Stimulated activated naive B cell treated with anti-CD40 and anti-IgM and Interleukin-4, amounts not matched to agents 10 μg/mL and 1 μg/mL and 100 μg/mL, for 72 hours (primary cell): Measurements from ENCODE around the gene MED13.
A peak's percentile ranks its signal among the peaks of the same experiment; 100 is the strongest.

Experiments
- ATAC-seq, 2 donors: fragments of 150-1000 bp; cut with Tn5 transposase; replicated peaks; 2 replicates each; pipeline ENCODE4 v1.10.0; 2021; ENCODE audit warnings: moderate library complexity in 1 of 2
- DNase-seq: peaks from one replicate; pipeline ENCODE4 v3.0.0; 2021
- H3K27ac Mint-ChIP-seq: one replicate; pipeline ENCODE4 v1.8.0; 2022; ENCODE audit warnings: mild to moderate bottlenecking, mixed read lengths
- H3K27me3 Mint-ChIP-seq, 2 donors: one replicate each; pipeline ENCODE4 v1.8.0; 2022; ENCODE audit warnings: mixed read lengths in 2 of 2
- H3K36me3 Mint-ChIP-seq, 2 donors: one replicate each; pipeline ENCODE4 v1.8.0; 2022; ENCODE audit warnings: mixed read lengths in 2 of 2, mild to moderate bottlenecking in 1 of 2
- H3K4me1 Mint-ChIP-seq, 2 donors: one replicate each; pipeline ENCODE4 v1.8.0; 2022; ENCODE audit warnings: mixed read lengths in 2 of 2, mild to moderate bottlenecking in 1 of 2
- H3K4me3 Mint-ChIP-seq, 2 donors: one replicate each; pipeline ENCODE4 v1.8.0; 2022; ENCODE audit warnings: mild to moderate bottlenecking in 2 of 2, mixed read lengths in 2 of 2, moderate library complexity in 1 of 2
- H3K9me3 Mint-ChIP-seq, 2 donors: one replicate each; pipeline ENCODE4 v1.8.0; 2022; ENCODE audit warnings: mixed read lengths in 2 of 2, mild to moderate bottlenecking in 1 of 2

The MED13 gene

DNA sequence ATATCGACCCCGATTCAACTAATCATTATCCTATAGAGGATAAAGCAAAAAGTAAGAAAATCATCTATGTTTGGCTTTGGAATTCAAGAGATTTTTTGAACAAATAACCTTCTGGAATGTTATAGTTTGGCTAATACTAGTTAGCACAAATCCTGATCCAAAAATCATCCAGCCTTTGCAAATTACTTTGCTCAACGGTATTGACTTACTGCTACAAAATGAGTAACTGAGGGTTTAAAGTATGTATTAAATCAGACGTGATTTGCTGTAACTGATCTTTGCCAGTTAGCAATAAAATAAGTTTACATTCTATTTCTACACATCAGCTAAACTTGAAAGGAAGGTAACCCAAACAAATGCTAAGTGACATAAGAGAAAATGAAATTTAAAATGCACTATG is 6.5 kb downstream of the MED13 start:
- Mint-ChIP-seq H3K36me3 (peaks cover 14 to 24% of the 10 kb centered on the region in 2 donors), H3K9me3 (no peaks in the 10 kb centered on the region), H3K27me3 (no peaks in the 10 kb centered on the region), H3K27ac (no peak overlapping the region), H3K4me1 (peaks cover 18 to 44% of the 10 kb centered on the region in 2 donors), H3K4me3 (no peak overlapping the region)
- ATAC-seq (no peak), DNase-seq (no peak)

DNA sequence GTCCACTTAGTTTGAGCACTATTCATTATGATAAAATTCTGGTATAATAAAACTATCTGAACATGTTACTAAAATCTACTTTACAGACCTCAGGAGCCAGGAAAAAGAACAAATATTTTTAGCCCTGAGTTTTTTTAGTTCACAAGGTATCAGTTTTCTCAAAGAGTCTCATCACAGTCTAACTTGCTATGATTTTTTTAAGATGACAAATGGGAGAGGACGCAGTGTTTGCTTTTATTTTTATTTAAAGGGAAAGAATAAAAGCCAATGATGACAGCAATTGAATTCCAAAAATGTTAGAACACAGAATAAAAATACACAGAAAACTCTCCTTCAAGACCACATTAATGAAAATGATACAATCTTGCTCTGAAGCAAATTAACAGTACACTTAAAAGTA is 7.4 kb downstream of the MED13 start:
- no peak for DNase-seq
- Mint-ChIP-seq H3K36me3 (peaks cover 12 to 23% of the 10 kb centered on the region in 2 donors), H3K4me3 (no peak overlapping the region), H3K27ac (no peak overlapping the region), H3K9me3 (no peaks in the 10 kb centered on the region), H3K4me1 (peaks cover 12 to 39% of the 10 kb centered on the region in 2 donors), H3K27me3 (no peaks in the 10 kb centered on the region)
- ATAC-seq: no peak

DNA sequence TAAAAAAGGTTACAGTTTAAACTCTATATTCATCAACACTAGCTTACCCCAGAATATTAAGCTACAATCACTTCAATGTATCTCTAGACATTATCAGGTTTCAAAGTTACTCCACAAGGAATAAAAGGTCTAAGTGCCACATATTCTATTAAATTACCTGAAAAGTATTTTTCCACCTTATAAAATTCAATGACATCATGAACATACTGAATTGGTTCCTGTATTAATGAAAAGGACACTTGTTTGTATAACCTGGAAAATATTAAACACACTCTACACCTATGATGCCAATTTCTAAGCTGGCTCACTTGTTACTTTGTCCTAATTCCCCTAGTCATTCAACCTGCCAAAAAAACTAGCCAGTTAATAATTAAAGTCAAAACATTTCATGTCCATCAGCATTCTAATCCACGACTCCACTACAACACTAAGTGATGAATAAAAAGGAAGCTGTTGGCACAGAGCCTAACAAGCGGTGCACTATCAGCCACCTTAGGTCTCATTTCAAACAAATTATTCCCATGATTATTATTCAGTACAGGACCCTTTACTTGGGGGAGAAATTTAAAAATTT is 12.2 kb downstream of the MED13 start:
- no peaks in the 10 kb centered on the region for H3K9me3 Mint-ChIP-seq
- no peaks in the 10 kb centered on the region for H3K27me3 Mint-ChIP-seq
- H3K27ac Mint-ChIP-seq: no peak overlapping the region
- ATAC-seq: no peak
- peaks cover 4 to 40% of the 10 kb centered on the region in 2 donors for H3K4me1 Mint-ChIP-seq
- no peak for DNase-seq
- H3K4me3 Mint-ChIP-seq: no peak overlapping the region
- peaks cover 21 to 36% of the 10 kb centered on the region in 2 donors for H3K36me3 Mint-ChIP-seq

DNA sequence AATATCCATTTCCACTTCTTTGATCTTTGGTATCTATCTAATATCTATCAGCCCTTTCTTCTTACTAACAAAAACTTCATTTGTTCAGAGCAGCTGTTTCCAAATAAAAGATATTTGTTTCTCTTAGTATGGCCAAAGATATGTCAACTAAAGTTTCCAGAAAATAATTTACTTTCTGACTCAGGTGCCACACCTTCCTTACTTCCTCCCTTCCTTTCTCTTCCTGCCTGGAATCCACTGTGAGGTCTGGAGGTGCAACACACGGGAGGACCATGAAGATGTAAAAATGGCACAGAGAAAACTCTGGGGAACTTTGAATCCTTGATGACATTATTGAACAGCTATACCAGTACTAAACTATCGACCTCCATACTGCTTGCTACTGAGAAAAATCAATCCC is 14.0 kb downstream of the MED13 start:
- Mint-ChIP-seq H3K27ac (peak overlapping the region; percentile 43), H3K4me3 (no peak overlapping the region), H3K4me1 (peaks cover 6 to 30% of the 10 kb centered on the region in 2 donors), H3K27me3 (no peaks in the 10 kb centered on the region), H3K9me3 (no peaks in the 10 kb centered on the region), H3K36me3 (peaks cover 26 to 35% of the 10 kb centered on the region in 2 donors)
- ATAC-seq (no peak), DNase-seq (no peak)

DNA sequence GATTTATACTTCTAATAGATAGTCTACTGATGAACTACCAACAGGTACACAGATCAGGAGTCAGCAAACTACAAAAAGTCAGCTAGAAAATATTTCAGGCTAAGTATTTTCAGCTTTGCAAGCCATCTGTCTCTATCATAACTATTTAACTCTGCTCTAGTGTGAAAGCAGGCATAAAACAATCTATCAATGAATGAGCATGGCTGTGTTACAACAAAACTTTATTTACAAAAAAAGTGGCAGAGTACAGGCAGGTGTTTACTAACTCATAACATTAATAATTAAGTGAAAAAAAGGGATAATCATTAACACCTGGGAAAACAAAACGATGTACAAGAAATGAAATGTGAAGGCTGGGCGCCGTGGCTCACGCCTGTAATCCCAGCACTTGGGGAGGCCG is 15.8 kb downstream of the MED13 start:
- DNase-seq (no peak), ATAC-seq (no peak)
- peaks cover 6 to 30% of the 10 kb centered on the region in 2 donors for H3K4me1 Mint-ChIP-seq
- peaks cover 27 to 39% of the 10 kb centered on the region in 2 donors for H3K36me3 Mint-ChIP-seq
- H3K4me3 Mint-ChIP-seq: no peak overlapping the region
- no peaks in the 10 kb centered on the region for H3K27me3 Mint-ChIP-seq
- H3K9me3 Mint-ChIP-seq: no peaks in the 10 kb centered on the region
- no peak overlapping the region for H3K27ac Mint-ChIP-seq

DNA sequence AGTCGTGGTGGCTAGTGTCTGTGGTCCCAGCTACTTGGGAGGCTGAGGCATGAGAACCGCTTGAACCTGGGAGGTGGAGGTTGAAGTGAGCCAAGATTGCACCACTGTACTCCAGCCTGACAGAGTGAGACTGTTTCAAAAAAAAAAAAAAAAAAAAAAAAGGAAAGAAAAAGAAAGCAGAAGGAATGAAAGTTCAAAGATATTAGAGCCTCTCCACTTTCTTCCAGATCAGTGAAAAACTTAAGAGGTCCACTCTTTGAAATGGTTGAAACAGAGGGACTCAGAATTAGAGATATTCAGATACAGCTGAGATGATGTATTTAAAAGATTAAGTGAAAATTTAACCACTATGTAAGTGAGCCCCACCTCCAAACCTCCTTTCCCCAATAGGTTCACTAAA is 16.8 kb downstream of the MED13 start:
- ATAC-seq (no peak), DNase-seq (no peak)
- H3K9me3 Mint-ChIP-seq: no peaks in the 10 kb centered on the region
- no peak overlapping the region for H3K4me3 Mint-ChIP-seq
- peaks cover 30 to 41% of the 10 kb centered on the region in 2 donors for H3K36me3 Mint-ChIP-seq
- H3K27ac Mint-ChIP-seq: no peak overlapping the region
- peaks cover 9 to 30% of the 10 kb centered on the region in 2 donors for H3K4me1 Mint-ChIP-seq
- H3K27me3 Mint-ChIP-seq: no peaks in the 10 kb centered on the region

DNA sequence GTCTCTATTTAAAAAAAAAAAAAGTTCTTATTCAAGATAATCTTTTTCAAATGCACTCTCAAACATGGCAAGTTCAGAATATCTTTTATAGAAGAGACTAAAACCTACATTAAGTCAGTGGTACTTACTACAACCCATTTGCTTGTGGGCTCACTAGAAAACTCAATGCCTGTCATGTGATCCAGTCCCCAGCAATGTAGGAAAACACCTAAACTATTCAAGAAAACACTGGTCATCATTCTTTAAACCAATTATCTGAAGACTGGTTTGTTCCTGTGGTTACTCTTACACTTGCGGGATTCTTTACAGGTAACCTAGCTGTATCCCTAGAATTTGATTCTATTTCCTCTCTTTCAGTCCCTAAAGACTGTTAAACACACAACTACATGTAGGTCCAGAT is 19.6 kb downstream of the MED13 start:
- peak overlapping the region; percentile 25 for H3K27ac Mint-ChIP-seq
- H3K9me3 Mint-ChIP-seq: no peaks in the 10 kb centered on the region
- ATAC-seq (no peak), DNase-seq (no peak)
- H3K4me3 Mint-ChIP-seq: no peak overlapping the region
- peaks cover 13 to 18% of the 10 kb centered on the region in 2 donors for H3K4me1 Mint-ChIP-seq
- no peaks in the 10 kb centered on the region for H3K27me3 Mint-ChIP-seq
- H3K36me3 Mint-ChIP-seq: peaks cover 27 to 36% of the 10 kb centered on the region in 2 donors

DNA sequence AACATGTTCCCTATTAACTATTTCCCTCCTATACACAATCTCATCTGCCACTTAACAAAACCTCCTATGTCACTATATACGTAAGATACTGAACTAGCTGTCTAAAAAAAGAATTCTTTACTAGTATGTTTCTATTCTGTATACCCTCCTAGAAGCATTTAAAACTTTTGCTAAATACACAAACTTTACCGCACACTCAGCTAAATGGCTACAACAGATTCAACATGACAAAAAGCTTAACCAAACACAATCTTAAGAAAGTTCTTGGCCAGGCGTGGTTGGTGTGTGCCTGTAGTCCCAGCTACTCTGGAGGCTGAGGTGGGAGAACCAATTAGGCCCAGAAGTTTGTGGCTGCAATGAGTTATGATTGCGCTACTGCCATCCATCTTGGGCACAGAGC is 20.0 kb downstream of the MED13 start:
- Mint-ChIP-seq H3K9me3 (no peaks in the 10 kb centered on the region), H3K4me1 (peaks cover 14 to 21% of the 10 kb centered on the region in 2 donors), H3K27me3 (no peaks in the 10 kb centered on the region), H3K4me3 (no peak overlapping the region), H3K27ac (no peak overlapping the region), H3K36me3 (peaks cover 26 to 36% of the 10 kb centered on the region in 2 donors)
- ATAC-seq (no peak), DNase-seq (no peak)

DNA sequence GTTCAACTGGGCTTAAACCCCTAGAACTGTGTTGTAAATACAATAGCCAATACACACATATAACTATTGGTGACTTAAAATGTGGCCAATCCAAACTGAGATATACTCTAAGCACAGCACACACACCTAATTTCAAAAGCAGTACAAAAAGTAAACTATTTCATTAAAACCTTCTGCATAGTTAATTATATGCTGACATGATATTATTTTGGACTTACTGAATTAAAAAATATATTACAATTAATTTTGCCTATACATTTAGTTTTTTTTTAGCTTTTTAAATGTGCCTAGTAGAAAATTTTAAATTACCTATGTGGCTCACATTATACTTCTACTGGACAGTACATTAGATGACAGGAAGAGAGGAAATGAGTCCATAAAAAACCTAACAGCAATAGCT is 21.5 kb downstream of the MED13 start:
- peaks cover 10 to 17% of the 10 kb centered on the region in 2 donors for H3K4me1 Mint-ChIP-seq
- no peaks in the 10 kb centered on the region for H3K27me3 Mint-ChIP-seq
- no peaks in the 10 kb centered on the region for H3K9me3 Mint-ChIP-seq
- no peak for DNase-seq
- peaks cover 21 to 34% of the 10 kb centered on the region in 2 donors for H3K36me3 Mint-ChIP-seq
- H3K4me3 Mint-ChIP-seq: no peak overlapping the region
- no peak for ATAC-seq
- H3K27ac Mint-ChIP-seq: no peak overlapping the region

DNA sequence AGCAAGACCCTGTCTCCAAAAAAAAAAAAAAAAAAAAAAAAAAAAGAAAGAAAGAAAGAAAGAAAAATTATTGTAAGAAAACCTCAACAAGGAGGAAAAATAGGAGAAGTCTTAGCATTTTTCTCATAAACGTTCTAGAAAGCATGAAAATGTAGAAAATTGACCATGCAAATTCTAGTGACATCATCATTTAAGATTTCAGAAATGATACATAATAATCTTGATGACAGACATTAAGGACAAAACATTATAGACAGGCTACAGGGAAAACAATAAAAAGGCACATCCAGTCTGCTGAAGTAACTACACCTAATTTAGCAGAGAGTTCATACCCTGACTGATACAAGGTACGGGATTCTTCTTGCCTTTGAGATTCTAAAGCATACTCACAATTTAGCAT is 21.9 kb downstream of the MED13 start:
- ATAC-seq (no peak), DNase-seq (no peak)
- Mint-ChIP-seq H3K4me3 (no peak overlapping the region), H3K4me1 (peaks cover 10 to 14% of the 10 kb centered on the region in 2 donors), H3K27me3 (no peaks in the 10 kb centered on the region), H3K9me3 (no peaks in the 10 kb centered on the region), H3K36me3 (peaks cover 19 to 34% of the 10 kb centered on the region in 2 donors), H3K27ac (no peak overlapping the region)

DNA sequence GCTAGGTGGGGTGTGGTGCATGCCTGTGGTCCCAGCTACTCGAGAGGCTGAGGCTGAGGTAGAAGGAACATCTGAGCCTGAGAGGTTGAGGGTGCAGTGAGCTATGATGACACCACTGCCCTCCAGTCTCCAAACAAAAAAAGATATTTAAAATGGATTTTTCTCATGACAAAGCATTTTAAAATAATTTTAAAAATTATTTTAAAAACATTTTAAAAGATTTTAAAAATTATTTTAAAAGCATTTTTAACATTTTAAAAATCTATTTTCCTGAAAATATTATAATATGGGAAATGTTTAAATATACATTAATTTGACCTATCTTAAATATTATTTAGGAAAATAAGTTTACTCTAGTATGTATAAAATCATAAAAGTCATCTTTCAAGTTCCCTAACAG is 26.8 kb downstream of the MED13 start:
- no peak for ATAC-seq
- peaks cover 21 to 35% of the 10 kb centered on the region in 2 donors for H3K36me3 Mint-ChIP-seq
- H3K9me3 Mint-ChIP-seq: no peaks in the 10 kb centered on the region
- no peak for DNase-seq
- peaks cover 5 to 14% of the 10 kb centered on the region in 2 donors for H3K4me1 Mint-ChIP-seq
- no peak overlapping the region for H3K27ac Mint-ChIP-seq
- H3K27me3 Mint-ChIP-seq: no peaks in the 10 kb centered on the region
- no peak overlapping the region for H3K4me3 Mint-ChIP-seq

DNA sequence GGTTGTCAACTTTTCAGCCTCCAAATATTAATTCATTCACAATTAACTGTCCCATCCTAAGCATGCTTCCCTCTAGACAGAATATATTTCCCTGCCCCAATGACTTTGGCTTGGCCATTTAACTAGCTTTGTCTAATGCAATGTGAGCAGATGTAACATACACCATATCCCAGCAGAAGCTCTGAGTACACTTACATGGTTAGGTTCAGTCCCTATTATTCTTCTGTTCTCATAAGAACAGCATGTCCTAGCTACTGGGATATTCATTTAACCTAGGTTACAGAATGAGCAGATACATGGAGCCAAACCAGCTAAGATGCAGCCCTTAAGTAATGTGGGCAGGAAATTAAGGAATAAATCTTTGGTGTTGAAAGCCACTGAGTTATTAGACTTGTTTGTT is 31.8 kb downstream of the MED13 start:
- Mint-ChIP-seq H3K4me3 (no peak overlapping the region), H3K4me1 (peaks cover 0 to 2% of the 10 kb centered on the region in 2 donors), H3K9me3 (no peaks in the 10 kb centered on the region), H3K27me3 (no peaks in the 10 kb centered on the region), H3K36me3 (peaks cover 32 to 36% of the 10 kb centered on the region in 2 donors), H3K27ac (no peak overlapping the region)
- no peak for ATAC-seq
- DNase-seq: no peak

DNA sequence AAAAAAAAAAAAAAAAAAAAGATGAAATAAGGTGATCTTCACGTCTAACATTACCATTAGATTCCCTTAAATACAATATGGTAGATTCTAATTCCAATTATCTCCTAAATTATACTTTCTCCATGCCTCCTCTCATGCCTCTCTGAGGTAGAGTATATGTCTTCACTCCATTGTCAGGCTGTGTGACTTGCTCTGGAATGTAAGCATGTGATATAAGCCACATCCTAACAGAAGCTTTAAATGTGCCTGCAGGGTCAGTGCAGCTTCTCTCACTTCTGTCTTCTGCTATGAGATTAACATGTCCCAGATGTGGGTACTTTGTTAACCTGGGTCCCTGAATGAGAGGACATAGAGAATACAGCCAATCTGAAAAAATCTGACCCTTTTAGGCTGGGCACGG is 32.6 kb downstream of the MED13 start:
- Mint-ChIP-seq H3K4me3 (no peak overlapping the region), H3K27ac (no peak overlapping the region), H3K4me1 (peaks cover 6% of the 10 kb centered on the region in 2 donors), H3K9me3 (no peaks in the 10 kb centered on the region), H3K36me3 (peaks cover 37 to 43% of the 10 kb centered on the region in 2 donors), H3K27me3 (no peaks in the 10 kb centered on the region)
- DNase-seq: no peak
- ATAC-seq: no peak

DNA sequence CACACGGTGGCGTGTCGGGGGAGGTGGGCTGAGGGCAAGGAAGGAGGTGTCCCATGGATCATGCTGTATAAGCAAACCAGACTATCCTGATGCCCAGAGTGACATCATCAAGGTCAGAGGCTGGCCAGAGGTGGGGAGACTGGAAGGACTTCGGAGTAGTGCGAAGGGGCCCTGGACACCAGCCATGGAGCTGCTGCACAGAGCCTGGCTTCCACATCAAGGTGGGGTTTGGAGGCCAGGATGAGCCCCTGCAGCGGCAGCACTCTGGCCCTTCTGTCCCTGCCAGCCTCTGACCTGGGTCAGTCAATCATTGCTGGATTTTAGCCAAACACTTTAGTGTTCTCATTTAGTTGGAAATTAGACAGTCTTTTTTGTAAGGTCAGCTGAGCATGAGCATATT is 34.8 kb downstream of the MED13 start:
- Mint-ChIP-seq H3K27me3 (no peaks in the 10 kb centered on the region), H3K36me3 (peaks cover 50 to 53% of the 10 kb centered on the region in 2 donors), H3K27ac (no peak overlapping the region), H3K9me3 (no peaks in the 10 kb centered on the region), H3K4me3 (no peak overlapping the region), H3K4me1 (peaks cover 8 to 11% of the 10 kb centered on the region in 2 donors)
- DNase-seq (no peak), ATAC-seq (no peak)

DNA sequence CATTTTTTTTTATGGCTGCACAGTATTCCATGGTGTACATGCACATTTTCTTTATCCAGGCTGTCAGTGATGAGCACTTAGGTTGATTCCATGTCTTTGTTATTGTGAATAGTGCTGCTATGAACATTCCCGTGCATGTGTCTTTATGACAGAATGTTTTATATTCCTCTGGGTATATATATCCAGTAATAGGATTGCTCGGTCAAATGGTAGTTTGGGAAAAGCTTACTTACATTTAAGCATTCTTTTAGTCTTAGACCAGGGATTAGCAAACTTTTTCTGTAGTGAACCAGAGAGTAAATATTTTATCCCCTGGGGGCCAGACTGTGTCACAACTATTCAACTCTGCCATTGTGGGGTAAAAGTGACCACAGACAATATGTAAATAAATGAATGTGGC is 40.2 kb downstream of the MED13 start:
- Mint-ChIP-seq H3K9me3 (no peaks in the 10 kb centered on the region), H3K4me1 (peaks cover 6 to 11% of the 10 kb centered on the region in 2 donors), H3K36me3 (peaks cover 38 to 48% of the 10 kb centered on the region in 2 donors), H3K27me3 (no peaks in the 10 kb centered on the region), H3K27ac (no peak overlapping the region), H3K4me3 (no peak overlapping the region)
- no peak for DNase-seq
- ATAC-seq: no peak

DNA sequence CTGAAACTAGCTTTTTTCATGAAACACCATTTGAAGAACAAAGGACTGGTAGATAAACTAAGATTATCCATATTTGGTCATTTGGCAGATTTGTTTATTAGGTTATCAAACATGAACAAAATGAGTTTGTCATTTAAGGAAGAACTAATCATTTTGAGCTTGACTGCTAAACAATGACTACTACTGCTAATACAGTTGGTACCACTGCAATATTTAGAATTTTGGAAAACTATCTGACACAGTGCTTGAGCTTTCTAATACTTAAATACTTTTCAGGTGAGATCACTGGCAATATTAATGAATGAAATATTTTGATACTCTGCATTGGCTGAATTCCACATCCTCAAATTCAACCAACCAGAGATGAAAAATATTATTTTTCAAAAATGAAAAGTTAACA is 47.2 kb downstream of the MED13 start:
- Mint-ChIP-seq H3K27ac (no peak overlapping the region), H3K4me1 (no peaks in the 10 kb centered on the region), H3K4me3 (no peak overlapping the region), H3K9me3 (no peaks in the 10 kb centered on the region), H3K27me3 (no peaks in the 10 kb centered on the region), H3K36me3 (peaks cover 25 to 30% of the 10 kb centered on the region in 2 donors)
- no peak for ATAC-seq
- DNase-seq: no peak
